ENCODE data around the gene ZBTB16.

DNA sequence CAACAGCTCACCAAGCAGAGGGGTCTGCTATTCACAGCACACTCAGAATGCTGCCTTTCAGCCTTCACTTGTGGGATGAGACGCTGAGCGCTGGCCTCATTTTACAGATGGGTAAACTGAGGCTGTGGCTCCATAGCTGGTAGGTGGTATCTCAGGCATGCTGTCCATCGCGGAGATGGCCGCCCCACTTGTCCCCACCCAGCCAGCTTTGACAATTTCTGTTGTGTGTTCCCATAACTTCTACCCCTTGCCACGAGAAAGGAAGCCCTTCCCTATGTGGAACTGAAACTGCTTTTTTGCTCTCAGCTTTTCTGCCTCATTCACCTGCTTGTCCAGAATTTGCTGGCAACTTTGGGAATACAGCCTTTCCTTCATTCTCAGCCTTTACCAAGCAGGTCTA is 200.6 kb downstream of the ZBTB16 start:
- TF ChIP-seq, protein P1, sequence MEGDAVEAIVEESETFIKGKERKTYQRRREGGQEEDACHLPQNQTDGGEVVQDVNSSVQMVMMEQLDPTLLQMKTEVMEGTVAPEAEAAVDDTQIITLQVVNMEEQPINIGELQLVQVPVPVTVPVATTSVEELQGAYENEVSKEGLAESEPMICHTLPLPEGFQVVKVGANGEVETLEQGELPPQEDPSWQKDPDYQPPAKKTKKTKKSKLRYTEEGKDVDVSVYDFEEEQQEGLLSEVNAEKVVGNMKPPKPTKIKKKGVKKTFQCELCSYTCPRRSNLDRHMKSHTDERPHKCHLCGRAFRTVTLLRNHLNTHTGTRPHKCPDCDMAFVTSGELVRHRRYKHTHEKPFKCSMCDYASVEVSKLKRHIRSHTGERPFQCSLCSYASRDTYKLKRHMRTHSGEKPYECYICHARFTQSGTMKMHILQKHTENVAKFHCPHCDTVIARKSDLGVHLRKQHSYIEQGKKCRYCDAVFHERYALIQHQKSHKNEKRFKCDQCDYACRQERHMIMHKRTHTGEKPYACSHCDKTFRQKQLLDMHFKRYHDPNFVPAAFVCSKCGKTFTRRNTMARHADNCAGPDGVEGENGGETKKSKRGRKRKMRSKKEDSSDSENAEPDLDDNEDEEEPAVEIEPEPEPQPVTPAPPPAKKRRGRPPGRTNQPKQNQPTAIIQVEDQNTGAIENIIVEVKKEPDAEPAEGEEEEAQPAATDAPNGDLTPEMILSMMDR (IDR thresholded peaks at IDR 0.05), result no peak
- TF ChIP-seq POLR2A (IDR thresholded peaks at IDR 0.05), result no peak

Measured in testis (tissue), 2 donors.